ENCODE data around the gene DNAJC16.
"Not testable (repeated sequence)": the region's sequence is repeated elsewhere in the genome, so short reads cannot be mapped to it uniquely, and the experiment has no call there.

The DNAJC16 gene

GRCh38 chr1:15506831-15507230 lies 19.8 kb upstream of the DNAJC16 start:
- no peak for DNase-seq

- DNase-seq, result no peak
Observed at GRCh38 chr1:15507278-15507677, 19.4 kb upstream of the DNAJC16 start.

GRCh38 chr1:15508700-15509487 lies 17.8 kb upstream of the DNAJC16 start:
- no peak for DNase-seq

- no peak for DNase-seq
Observed at GRCh38 chr1:15509586-15509985, 17.1 kb upstream of the DNAJC16 start.

- DNase-seq, result no peak
Observed at GRCh38 chr1:15510611-15511405, 15.8 kb upstream of the DNAJC16 start.

GRCh38 chr1:15513192-15513591 lies 13.5 kb upstream of the DNAJC16 start:
- DNase-seq, result peak in 2 of 58 donors; percentile 1 to 13

- DNase-seq, result no peak
Observed at GRCh38 chr1:15513919-15514318, 12.7 kb upstream of the DNAJC16 start.

- not testable (repeated sequence) for DNase-seq
Observed at GRCh38 chr1:15514557-15514956, 12.1 kb upstream of the DNAJC16 start.

- DNase-seq, result no peak
Observed at GRCh38 chr1:15515022-15515663, 11.5 kb upstream of the DNAJC16 start.

GRCh38 chr1:15519625-15520024 lies 7.0 kb upstream of the DNAJC16 start:
- DNase-seq, result no peak

- DNase-seq, result not testable (repeated sequence)
Observed at GRCh38 chr1:15521206-15521906, 5.3 kb upstream of the DNAJC16 start.

- no peak for DNase-seq
Observed at GRCh38 chr1:15522551-15522950, 4.1 kb upstream of the DNAJC16 start.

- DNase-seq, result no peak
Observed at GRCh38 chr1:15523104-15524020, 3.3 kb upstream of the DNAJC16 start.

- DNase-seq, result no peak
Observed at GRCh38 chr1:15524021-15524282, 2.7 kb upstream of the DNAJC16 start, which contains the start of gene CASP9. Gene CASP9, minus strand, starts transcription at chr1:15524215. Its CDS starts 15 bp downstream, at chr1:15524200.

- peak; percentile 95 to 100 (median 99) for DNase-seq
Observed at GRCh38 chr1:15524283-15525049, 2.2 kb upstream of the DNAJC16 start.

- peak in 3 of 58 donors; percentile 36 to 79 (median 38) for DNase-seq
Observed at GRCh38 chr1:15525050-15526020, 1.3 kb upstream of the DNAJC16 start.

- no peak for DNase-seq
Observed at GRCh38 chr1:15526021-15526489, 593 bp upstream of the DNAJC16 start.

GRCh38 chr1:15531003-15531402 lies 4.4 kb downstream of the DNAJC16 start:
- DNase-seq, result no peak
